NT2/D1 (cell line): ENCODE results near the gene VSTM2B.

Experiments used
- SUZ12 ChIP-seq: IDR thresholded peaks from 2 replicates; pipeline ENCODE4 v1.6.1; 2011; ENCODE audit not compliant: insufficient read length, insufficient read depth; ENCODE audit errors: extremely low read depth
- YY1 ChIP-seq: IDR thresholded peaks from 2 replicates; pipeline ENCODE4 v1.6.1; 2011; ENCODE audit not compliant: insufficient read length, insufficient read depth

- TF ChIP-seq YY1 = no peak
- TF ChIP-seq SUZ12 = no peak
These were observed 38.8 kb downstream of the VSTM2B start for GRCh38 chr19:29564574-29565005.
